ENCODE measurements around the gene CMSS1.

CMSS1 gene

DNA sequence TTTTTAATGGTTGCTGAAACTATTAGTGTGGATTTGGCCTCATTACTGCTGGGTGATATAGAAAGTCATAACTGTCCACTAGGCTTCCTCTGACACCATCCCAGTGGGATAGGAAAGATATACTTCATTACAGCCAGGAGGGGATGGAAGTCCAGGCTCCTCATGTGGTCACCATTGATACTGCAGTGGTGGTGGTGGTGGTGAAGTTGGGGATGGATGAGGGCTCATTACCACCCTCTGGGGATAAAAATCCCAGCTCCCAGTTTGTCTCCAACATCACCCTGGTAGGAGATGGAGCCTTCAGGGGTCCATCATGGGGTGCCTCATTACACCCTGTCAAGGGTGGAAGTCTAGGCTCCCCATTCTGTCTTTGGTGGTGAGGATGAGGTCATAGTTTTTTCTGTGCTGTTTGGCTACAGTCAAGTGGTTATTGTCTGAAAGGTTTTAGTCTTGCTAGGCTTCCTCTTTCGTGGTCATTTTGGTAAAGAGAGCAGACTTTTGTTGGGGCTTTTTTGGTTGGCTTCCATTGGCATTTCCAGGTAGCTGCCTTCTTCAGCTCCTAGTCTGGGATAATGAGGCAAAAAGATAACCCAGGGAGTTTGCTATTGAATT is 326.7 kb downstream of the CMSS1 start:
- no peak for DNase-seq (ENCODE audit: low read depth in 2 of 2)

DNA sequence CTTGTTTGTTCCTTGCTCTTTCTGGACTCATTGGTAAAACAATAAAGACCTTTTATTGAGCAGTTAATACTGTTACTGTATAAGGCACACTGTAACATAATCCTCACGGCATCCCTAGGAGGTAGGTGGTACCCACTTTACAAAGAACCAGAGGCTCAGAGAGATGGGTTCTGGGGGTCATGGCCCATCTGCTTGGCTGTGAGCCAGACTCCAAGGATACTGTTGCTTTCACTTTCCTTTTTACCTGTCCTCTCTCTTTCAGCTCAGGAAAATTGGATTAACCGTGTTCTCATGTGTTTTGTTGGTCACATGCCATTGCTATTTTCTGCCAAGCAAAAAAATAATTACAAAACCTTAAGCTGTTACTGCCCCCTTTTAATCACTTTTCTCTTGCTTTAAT is 331.5 kb downstream of the CMSS1 start:
- DNase-seq (ENCODE audit: low read depth in 2 of 2), result no peak

DNA sequence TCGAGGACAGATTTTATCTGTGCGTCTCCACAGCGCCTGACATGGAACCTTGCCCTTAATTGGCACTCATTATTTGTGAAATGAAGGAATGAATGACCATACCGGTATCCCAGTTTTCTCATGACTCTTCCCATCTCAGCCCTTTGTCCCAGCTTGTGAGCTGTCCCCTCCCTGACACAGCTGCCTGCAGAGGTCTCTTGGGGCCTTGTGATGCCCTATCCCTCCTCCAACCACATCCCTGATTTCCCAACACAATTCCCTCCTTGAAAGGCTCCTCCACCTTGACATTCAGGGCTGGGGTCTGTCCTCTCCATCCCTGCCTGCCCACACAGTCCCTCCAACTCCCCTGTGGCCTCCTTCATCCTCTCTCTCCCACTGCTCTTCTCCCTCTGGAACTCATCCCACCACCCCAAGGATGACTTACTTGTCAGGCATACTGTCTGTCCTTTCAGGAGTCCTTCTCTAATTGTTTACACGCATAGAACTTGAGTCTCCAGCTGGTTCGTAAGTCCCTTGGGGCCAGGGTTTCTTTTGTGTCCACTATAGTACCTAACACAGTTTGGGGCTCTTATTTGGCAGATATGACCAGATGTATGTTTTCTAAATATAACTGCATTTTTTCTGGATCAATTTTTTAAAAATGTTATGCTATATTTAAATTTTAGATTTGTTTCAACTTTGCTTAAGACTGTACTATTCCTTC is 332.2 kb downstream of the CMSS1 start:
- DNase-seq (ENCODE audit: low read depth in 2 of 2), result no peak

DNA sequence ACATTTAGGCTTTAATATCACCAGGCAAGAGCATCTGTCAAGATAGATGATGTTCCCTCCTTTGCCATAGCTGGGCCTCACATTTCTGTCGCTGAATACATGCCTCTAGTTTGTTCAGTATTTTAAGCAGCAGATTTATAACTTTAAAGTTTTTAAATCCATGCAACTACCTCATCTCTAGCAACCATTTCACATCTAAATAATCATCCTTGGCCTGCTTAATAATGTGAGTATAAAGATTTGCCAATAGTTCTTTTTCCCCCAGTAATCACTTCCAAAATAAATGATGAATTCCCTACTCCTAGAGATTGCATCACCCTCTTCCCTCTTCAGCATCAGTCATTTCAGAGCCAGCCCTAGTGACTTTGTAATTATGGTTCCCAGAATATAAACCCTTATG is 332.8 kb downstream of the CMSS1 start:
- no peak for DNase-seq (ENCODE audit: low read depth in 2 of 2)

DNA sequence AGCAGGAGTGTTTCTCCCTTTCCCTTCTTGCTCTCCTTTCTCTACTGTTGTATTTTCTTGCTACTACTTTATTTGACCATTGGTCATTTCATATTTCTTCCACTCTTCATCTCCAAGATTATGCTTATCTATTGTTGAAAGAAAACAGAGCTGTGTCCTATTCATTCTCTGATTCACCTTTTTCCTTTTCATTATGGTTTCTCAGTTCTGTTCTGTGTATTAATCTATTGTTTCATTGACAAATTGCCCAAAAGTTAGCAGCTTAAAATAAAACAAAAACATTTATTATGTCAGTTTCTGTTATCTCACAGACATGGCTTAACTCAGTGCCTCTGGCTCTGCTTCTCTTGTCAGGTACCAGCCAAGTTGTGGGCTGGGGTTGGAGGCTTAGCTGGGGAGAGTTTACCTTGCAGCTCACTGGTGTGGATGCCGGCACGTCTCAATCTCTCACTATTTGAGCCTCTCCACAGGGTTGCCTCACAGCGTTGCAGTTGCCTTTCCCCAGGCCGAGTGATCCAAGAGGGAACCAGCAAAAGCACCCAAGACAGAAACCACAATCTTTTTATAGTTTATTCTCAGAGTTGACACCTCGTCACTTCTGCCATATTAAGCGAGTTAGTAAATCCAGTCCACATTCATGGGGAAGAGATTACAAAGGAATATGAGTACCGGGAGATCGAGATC is 333.5 kb downstream of the CMSS1 start:
- no peak for DNase-seq (ENCODE audit: low read depth in 2 of 2)

DNA sequence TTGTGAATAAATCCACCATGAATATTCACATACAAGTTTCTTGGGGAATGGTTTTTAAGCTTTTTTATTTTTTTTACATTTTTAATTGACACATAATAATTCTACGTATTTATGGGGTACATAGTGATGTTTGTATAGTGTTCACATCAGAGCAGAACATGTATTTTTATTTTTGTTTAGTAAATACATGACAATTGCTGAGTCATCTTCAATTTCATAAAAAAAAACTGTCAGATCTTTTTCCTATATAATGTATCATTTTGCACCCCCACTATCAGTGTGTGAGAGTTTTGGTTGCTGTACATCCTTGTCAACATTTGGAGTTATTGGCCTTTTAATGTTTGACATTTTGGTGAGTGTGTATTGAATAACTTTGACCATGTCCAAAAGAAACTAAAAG is 336.5 kb downstream of the CMSS1 start:
- no peak for DNase-seq (ENCODE audit: low read depth in 2 of 2)

DNA sequence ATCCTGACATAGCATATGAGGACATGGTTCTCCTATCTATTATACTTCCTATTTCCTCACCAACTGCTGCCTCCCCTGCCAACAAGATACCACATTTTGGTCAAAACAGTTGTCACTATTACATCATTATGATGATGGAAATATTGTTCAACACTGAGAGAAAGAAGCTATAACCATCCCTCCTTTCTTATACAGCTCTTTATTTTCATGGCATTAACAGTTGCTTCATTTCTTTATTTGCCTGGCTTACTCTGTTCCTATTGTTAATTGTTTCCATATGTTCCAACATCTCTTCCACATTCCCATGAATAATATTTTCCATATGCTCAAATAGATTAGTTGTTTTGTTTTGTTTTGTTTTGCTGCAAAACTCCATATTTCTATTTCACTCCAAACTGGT is 337.5 kb downstream of the CMSS1 start:
- DNase-seq (ENCODE audit: low read depth in 2 of 2), result no peak

DNA sequence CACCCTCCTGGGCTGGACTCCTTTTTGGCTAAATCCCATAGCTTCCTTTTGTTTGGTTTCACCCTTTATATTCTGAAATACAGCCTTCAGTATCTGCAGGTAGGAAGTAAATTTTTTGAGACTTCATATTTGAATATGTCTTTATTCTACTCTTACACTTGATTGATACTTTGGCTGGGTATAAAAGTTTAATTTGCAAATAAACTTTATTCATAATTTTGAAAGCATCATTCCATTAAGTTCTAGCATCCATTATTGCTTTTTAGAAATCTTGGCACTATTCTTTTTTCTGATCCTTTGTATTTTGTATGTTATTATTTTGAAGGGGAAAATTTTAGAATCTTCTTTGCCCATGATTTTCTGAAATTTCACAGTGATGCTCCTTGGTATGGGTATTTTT is 337.9 kb downstream of the CMSS1 start:
- no peak for DNase-seq (ENCODE audit: low read depth in 2 of 2)

DNA sequence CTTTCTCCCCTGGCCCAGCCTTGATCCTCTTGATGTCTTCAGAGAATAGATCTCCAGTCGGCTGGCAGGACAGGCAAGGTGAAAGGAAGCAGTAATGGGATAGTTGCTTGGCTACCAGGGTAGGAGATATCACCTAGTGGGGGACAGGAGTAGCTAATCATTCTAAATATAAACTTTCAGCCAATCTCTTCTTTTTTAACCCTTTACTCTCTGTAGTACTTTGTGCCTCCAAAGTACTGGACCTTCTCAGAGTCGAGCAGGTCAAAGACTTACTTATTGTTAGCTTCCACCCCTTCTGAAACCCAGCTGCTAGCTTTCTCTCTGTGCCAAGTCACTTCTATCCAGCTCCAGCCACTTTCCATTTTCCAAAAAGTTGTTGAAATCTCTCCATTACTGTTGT is 340.0 kb downstream of the CMSS1 start:
- no peak for DNase-seq (ENCODE audit: low read depth in 2 of 2)

DNA sequence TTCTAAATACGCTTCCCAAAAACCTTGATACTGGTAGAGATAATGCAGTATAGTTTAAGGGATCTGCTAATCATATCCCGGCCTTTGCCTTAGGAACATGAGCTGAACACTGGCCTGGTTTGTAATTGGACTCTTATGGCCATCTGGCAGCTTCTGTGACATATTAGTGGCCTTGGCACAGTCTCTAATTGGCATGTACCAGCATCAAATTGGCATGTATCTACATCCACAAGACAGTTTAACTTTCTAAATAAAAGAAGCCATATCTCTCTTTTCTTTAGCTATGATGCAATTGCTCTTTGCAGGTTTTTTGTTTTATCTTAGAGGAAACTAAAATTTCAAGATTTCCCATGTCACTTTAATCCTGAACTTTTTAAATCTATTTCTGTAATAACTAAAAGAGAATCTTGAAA is 341.3 kb downstream of the CMSS1 start:
- no peak for DNase-seq (ENCODE audit: low read depth in 2 of 2)

DNA sequence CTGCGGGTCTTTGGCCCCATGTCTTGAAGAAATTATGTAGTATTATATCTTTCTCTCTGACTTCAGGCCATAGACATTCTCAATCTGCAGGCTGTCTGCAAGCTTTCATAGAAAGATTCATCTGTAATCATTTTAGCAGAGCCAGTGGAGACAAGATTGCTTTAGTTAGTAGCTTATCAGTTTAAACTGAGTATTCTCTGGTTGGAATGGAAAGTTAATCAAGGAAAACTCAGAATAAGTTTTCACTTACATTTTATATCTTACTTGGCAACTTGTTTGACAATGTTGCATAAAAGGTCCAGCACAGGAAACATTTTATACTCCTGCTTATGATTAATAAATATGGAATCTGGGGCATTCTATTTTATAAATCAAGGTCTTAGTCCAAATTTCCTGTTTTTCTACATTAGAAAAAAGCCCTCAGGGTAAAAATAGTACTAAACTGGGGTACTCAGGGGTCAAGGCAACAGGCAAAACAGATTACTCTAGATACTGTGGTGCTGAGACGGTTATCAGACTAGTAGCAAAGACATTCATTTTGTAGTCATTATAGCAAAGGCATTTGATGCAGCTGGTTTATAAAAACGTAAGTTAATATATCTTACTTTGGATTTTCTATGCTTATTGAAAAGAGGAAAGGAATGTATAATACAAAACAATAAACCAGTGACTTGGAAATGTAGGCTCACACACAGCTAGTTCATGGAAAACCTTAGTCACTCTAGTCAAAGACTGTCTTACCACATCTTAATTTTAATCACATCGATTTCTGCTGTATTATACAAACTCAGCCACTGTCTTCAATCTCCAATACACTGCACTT is 341.9 kb downstream of the CMSS1 start:
- DNase-seq (ENCODE audit: low read depth in 2 of 2), result no peak

DNA sequence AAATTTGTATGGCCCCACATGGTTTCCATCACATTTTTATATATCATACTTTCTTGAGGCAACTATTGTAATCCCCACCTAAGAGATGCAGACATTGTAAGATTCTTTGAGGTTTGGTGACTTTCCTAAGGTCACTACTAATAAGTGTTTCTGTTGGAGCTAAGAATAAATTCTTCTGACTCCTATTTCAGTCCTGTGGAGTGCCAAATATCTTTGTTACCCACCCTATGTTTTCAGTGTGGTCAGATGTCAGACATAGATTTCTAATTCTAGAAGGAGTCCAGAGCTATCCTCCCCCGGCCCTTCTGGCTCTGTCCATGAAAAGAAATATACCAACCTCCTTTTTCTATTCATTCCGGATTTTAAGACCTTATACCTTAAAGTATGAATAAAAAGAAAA is 342.9 kb downstream of the CMSS1 start:
- no peak for DNase-seq (ENCODE audit: low read depth in 2 of 2)

DNA sequence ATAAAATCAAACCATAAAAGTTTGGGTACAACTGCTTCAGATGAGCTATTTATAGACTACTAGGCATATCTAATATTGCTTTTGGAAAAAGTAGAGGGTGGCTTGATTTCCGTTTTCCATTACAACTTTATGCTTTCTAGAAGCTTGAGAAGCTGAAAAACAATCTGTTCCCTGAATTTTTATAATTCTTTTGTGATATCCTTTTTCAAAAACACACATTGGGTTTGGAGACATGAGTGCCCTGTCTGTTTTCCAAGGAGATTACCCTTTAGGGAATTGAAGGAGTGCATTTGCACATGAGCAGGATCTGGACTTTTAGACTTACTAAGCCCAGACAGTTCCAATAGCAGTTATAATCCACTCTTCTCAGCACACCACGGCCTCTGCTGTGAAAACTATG is 346.1 kb downstream of the CMSS1 start:
- DNase-seq (ENCODE audit: low read depth in 2 of 2), result no peak

DNA sequence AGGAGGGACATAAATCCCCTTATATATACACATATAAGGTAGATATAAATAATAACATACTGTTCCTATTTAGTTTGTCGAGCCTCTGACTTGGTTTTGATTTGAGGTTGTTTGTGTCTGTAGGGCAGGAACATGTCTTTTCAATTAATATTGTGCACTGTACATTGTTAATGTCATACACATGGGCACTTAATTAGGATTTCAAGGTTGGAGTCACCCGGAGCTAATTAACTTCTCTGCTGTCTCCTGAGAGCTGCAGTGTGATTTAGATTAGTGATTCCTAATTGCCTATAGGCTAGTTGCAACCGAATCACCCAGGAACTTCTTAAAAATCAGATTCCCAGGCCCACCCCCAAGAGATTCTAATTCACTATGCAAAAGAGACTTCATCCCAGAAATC is 347.1 kb downstream of the CMSS1 start:
- DNase-seq (ENCODE audit: low read depth in 2 of 2), result no peak

DNA sequence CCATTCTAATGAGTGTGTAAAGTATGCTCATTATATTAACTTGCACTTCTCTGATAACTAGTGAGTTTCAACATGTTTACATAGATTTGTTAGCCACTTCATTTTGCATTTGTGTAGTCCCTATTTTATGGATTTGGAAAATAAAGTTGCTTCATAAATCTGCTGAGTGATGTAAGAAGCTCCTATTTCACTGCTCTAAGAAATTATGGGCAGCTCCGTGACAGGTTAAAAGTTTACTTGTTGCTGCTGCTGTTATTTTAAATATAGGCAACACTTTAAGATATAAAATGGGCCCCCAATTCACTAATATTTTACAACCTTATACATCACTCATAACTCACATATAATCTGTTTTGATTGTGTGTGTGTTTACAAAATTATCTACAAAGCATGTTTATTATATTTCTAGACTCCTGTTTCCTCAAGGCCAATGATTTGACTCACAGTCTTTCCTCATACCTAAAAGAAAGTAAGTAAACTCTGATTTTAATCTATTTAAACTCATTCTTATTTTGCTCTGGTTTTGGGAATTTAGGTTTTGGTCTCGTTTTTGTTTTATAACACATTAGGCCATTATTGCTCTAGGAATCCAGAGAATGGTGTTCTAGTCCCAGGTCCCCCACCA is 348.4 kb downstream of the CMSS1 start:
- no peak for DNase-seq (ENCODE audit: low read depth in 2 of 2)

DNA sequence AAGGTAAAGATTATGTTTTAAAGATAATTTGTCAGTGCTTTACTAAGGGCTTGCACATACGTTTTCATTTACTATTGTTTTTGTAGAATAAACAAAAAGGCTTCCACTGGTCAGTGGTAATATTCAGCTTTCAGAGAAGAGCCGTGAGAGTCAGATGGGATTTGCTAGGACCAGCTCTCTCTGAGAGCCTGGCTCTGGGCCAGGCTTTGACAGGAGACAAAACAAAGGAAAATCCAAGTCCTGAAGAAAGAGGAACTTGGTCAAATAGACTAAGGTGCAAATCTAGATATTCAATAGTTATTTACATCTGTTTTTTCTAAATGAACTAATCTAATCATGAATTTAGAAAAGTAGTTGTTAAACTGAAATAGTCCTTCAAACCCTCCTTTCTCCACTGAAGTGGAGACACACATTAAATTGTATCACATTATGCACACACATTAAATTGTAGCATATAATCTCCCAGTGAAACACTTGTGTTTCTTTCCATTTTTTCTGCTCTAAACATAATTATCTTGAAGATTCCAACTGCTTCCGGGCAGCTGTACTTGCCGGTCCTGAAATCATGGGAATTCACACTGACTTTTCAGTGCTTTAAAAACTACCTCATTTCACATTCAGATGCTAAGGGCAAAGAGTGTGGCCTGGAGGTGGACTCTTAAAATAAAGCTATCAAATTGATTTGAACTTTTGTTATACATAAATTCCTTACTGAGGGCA is 351.7 kb downstream of the CMSS1 start:
- DNase-seq (ENCODE audit: low read depth in 2 of 2), result no peak

DNA sequence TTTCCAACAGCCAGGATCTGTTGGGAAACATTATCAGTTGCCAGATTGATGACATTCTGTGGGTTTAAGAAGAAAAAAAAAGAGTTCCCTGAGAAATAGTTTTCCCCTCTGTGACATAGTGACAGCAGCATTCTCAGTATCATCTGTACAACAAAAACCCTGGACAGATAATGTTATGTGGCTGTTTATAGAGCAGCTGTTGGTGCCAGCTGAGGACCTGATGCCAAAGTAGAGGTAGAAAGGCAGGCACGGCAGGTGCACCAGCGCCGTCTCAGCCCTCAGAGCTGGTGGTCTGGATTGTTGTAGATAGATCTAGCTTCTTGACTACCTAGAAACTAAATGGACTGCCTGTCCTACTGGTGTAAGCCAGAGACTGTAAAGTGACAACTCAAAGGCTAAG is 352.8 kb downstream of the CMSS1 start:
- DNase-seq (ENCODE audit: low read depth in 2 of 2), result no peak

DNA sequence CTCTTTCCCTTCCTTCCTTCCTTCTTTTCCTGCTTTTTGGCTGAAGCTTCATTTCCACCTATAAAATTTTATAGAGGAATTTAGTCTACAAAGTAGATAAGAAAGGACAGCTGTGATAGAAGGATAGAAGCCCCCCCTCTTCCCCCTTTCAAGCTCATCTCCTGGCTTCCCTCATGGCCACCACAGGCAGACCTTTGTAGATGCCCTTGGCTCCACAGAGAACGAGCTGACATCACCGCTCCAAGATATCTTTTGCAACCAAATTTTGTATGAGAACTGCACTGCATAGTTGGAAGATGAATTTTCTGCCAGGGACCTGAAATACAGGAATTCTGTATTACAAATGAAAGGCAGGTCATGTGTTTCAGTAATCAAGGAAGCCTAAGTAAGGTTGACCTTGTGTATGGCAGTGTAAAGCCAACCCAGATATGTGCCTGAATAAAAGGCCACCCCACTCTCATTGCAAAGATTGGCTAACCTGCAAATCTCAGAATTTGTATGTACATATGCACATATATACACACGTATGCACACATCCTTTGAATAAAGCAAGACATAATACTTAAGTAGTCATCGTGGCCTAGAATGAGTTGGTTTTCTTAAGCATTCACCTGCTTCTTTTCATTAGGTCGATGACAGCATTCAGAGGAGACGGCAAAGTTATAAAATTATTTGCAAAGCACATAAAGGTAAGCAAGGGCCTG is 353.7 kb downstream of the CMSS1 start:
- DNase-seq (ENCODE audit: low read depth in 2 of 2), result no peak

DNA sequence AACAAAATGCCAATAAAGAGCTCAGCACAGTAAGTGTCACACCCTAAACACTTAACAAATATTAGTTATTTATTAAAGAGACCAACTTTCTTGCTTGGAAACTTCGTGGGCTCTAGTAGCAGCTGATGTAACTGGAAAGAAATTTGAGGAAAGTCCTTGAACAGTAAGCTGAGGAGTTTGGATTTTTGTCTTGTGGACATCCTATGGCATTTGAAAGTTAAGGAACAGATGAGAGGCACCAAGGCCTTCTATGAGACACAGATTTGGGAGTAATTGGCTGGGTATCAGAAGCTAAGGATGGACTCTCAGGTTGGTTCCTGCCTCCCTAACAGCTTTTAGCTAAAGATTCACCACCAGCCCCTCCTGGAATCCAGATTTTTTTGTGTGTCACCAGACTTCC is 356.3 kb downstream of the CMSS1 start:
- no peak for DNase-seq (ENCODE audit: low read depth in 2 of 2)

DNA sequence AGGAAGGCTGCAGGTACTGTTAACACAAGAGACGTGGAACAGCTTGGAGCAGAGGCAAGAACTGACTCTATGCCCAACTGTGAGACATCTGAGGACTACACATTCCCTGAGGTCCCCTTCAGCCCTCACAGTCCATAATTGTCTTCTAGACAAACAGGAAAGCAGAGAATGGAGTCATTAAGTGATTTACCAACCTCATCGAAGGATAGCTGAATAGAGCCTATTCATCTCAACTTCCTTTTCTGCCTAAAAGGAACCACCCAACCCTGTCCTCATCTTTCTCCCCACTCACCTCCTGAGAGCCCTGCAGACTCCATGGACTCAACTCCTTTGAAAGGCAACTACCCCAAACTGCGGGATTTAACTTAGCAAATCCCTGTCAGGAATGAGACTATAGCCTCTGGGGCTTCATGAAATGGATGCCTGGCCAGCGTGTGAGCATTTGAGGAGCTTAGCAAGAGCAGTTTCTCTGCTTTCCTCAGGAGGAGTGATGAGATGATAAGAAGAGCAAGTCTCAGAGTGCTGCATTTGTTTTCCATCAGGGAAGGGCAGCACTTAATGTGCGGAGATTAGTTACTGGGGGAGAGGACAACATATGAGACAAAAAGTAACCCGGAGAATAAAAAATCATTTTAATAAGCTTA is 358.1 kb downstream of the CMSS1 start:
- no peak for DNase-seq (ENCODE audit: low read depth in 2 of 2)
